ENCODE data around the gene GRIK4.

GRIK4 gene

GRCh38 chr11:120696597-120697218, 185.2 kb downstream of the GRIK4 start:
- DNase-seq (ENCODE audit: low spot score) = no peak
- in situ Hi-C loops (cut with MboI; ENCODE audit: low sequenced_read_pairs, unreplicated experiment) = no loop called here
- no peak for TF ChIP-seq CTCF (IDR thresholded peaks at IDR 0.05; ENCODE audit: borderline replicate concordance, control extremely low read depth, extremely low read depth, insufficient read depth, missing control alignments)

- TF ChIP-seq CTCF (IDR thresholded peaks at IDR 0.05; ENCODE audit: borderline replicate concordance, control extremely low read depth, extremely low read depth, insufficient read depth, missing control alignments) = no peak
- no peak for DNase-seq (ENCODE audit: low spot score)
- in situ Hi-C loops (cut with MboI; ENCODE audit: low sequenced_read_pairs, unreplicated experiment) = no loop called here
Observed at GRCh38 chr11:120698918-120699317, 187.4 kb downstream of the GRIK4 start.

- in situ Hi-C loops (cut with MboI; ENCODE audit: low sequenced_read_pairs, unreplicated experiment) = no loop called here
- DNase-seq (ENCODE audit: low spot score) = peak; percentile 42
- no peak for TF ChIP-seq CTCF (IDR thresholded peaks at IDR 0.05; ENCODE audit: borderline replicate concordance, control extremely low read depth, extremely low read depth, insufficient read depth, missing control alignments)
Observed at GRCh38 chr11:120702656-120703055, 191.1 kb downstream of the GRIK4 start.

GRCh38 chr11:120703358-120704152, 192.0 kb downstream of the GRIK4 start:
- TF ChIP-seq CTCF (IDR thresholded peaks at IDR 0.05; ENCODE audit: borderline replicate concordance, control extremely low read depth, extremely low read depth, insufficient read depth, missing control alignments) = no peak
- DNase-seq (ENCODE audit: low spot score) = no peak
- in situ Hi-C loops (cut with MboI; ENCODE audit: low sequenced_read_pairs, unreplicated experiment) = no loop called here

GRCh38 chr11:120704256-120704750, 192.8 kb downstream of the GRIK4 start:
- no peak for DNase-seq (ENCODE audit: low spot score)
- TF ChIP-seq CTCF (IDR thresholded peaks at IDR 0.05; ENCODE audit: borderline replicate concordance, control extremely low read depth, extremely low read depth, insufficient read depth, missing control alignments) = no peak

GRCh38 chr11:120706257-120706656, 194.7 kb downstream of the GRIK4 start:
- in situ Hi-C loops (cut with MboI; ENCODE audit: low sequenced_read_pairs, unreplicated experiment) = no loop called here
- DNase-seq (ENCODE audit: low spot score) = no peak
- no peak for TF ChIP-seq CTCF (IDR thresholded peaks at IDR 0.05; ENCODE audit: borderline replicate concordance, control extremely low read depth, extremely low read depth, insufficient read depth, missing control alignments)

More at GRCh38 chr11:120704256-120704750, 192.8 kb downstream of the GRIK4 start:
- in situ Hi-C loops (cut with MboI; ENCODE audit: low sequenced_read_pairs, unreplicated experiment) = no loop called here

Data from GM13976 (cell line).